ENCODE results near the gene TBC1D22A. TPM values are rescaled to one million over a fixed set of nuclear protein-coding genes. Genes with fewer than 3 reads are reported as not detected.
A peak's percentile ranks its signal among the peaks of the same experiment; 100 is the strongest.

TBC1D22A gene
- total RNA-seq, 4 donors from 2014 or later, result 42.6 to 70.4 (median 55.1) TPM

DNA sequence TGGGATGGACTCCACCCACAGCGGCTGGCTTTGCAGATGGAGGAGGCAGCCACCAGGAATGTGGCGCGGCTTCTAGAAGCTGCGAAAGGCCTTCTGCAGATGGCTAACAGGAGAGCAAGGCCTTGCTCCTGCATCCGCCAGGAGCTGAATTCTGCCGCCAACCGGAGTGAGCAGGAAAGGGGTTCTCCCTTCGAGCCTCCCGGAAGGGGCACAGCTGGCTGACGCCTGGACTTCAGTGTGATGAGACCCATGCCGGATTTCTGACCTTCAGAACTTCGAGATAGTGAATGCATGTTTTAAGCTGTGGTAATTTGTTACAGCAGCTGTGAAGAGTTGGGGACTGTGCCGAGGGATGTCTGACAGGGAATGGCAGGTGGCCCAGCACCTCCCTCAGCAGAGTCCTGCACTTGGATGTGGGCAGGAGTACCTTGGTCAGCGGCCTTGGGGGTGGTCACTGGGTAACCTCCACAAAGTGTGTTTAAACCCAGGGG lies 7.7 kb downstream of the TBC1D22A start:
- peaks cover 0 to 49% (median 40%) of the 10 kb centered on the region in 4 donors for H3K4me1 ChIP-seq
- TF ChIP-seq POLR2A (IDR thresholded peaks at IDR 0.05) (no peak), CTCF (IDR thresholded peaks at IDR 0.05) (no peak)
- DNase-seq, result no peak

GRCh38 chr22:46770726-46771125 lies 8.3 kb downstream of the TBC1D22A start:
- H3K36me3 ChIP-seq, result peaks cover 0 to 10% (median 0%) of the 10 kb centered on the region in 3 donors
- peak overlapping the region in 1 of 4 donors; percentile 6 for H3K4me3 ChIP-seq
- no peaks in the 10 kb centered on the region for H3K27me3 ChIP-seq
- H3K27ac ChIP-seq, result peak overlapping the region; percentile 59 to 81 (median 74)
- no peak for TF ChIP-seq POLR2A (IDR thresholded peaks at IDR 0.05)
- no peak for TF ChIP-seq CTCF (IDR thresholded peaks at IDR 0.05)
- peak in 2 of 3 donors; percentile 79 for DNase-seq
- H3K4me1 ChIP-seq, result peaks cover 0 to 55% (median 45%) of the 10 kb centered on the region in 4 donors
- H3K9me3 ChIP-seq, result no peaks in the 10 kb centered on the region

More for the DNA sequence above, 7.7 kb downstream of the TBC1D22A start:
- no peaks in the 10 kb centered on the region for H3K27me3 ChIP-seq
- H3K9me3 ChIP-seq, result no peaks in the 10 kb centered on the region
- H3K4me3 ChIP-seq, result peak overlapping the region in 1 of 4 donors; percentile 6
- H3K36me3 ChIP-seq, result peaks cover 0 to 10% (median 0%) of the 10 kb centered on the region in 3 donors
- peak overlapping the region; percentile 59 to 81 (median 74) for H3K27ac ChIP-seq

GRCh38 chr22:46773076-46773475 lies 10.6 kb downstream of the TBC1D22A start:
- Histone ChIP-seq H3K4me3 (no peak overlapping the region), H3K27ac (peak overlapping the region; percentile 16 to 82 (median 55)), H3K27me3 (no peaks in the 10 kb centered on the region), H3K36me3 (no peaks in the 10 kb centered on the region), H3K9me3 (no peaks in the 10 kb centered on the region), H3K4me1 (peaks cover 4 to 63% (median 61%) of the 10 kb centered on the region in 4 donors)
- TF ChIP-seq CTCF (IDR thresholded peaks at IDR 0.05), result no peak
- DNase-seq, result no peak

GRCh38 chr22:46774253-46774979 lies 12.0 kb downstream of the TBC1D22A start:
- peaks cover 4 to 58% (median 55%) of the 10 kb centered on the region in 4 donors for H3K4me1 ChIP-seq
- peak overlapping the region; percentile 45 to 82 (median 70) for H3K27ac ChIP-seq
- H3K9me3 ChIP-seq, result no peaks in the 10 kb centered on the region
- DNase-seq, result peak; percentile 52 to 84 (median 80)
- TF ChIP-seq CTCF (IDR thresholded peaks at IDR 0.05), result no peak
- no peak for TF ChIP-seq POLR2A (IDR thresholded peaks at IDR 0.05)
- peak overlapping the region in 1 of 4 donors; percentile 29 for H3K4me3 ChIP-seq
- H3K27me3 ChIP-seq, result no peaks in the 10 kb centered on the region
- no peaks in the 10 kb centered on the region for H3K36me3 ChIP-seq

GRCh38 chr22:46774980-46775849 lies 12.8 kb downstream of the TBC1D22A start:
- Histone ChIP-seq H3K27me3 (no peaks in the 10 kb centered on the region), H3K4me1 (peaks cover 4 to 53% (median 47%) of the 10 kb centered on the region in 4 donors), H3K27ac (peak overlapping the region; percentile 16 to 82 (median 55)), H3K36me3 (no peaks in the 10 kb centered on the region), H3K9me3 (no peaks in the 10 kb centered on the region), H3K4me3 (peak overlapping the region in 1 of 4 donors; percentile 29)
- TF ChIP-seq CTCF (IDR thresholded peaks at IDR 0.05), result no peak
- no peak for TF ChIP-seq POLR2A (IDR thresholded peaks at IDR 0.05)
- peak in 1 of 3 donors; percentile 37 for DNase-seq

Data from Peyer's patch (tissue), 4 donors.